ENCODE results near the gene NEK6.

The NEK6 gene

GRCh38 chr9:124373386-124373785 is 115.6 kb downstream of the NEK6 start:
- Histone ChIP-seq H3K27ac (ENCODE audit: low read depth, low read length) (no peak overlapping the region), H3K18ac (ENCODE audit: low read length) (no peak overlapping the region), H3K9me3 (ENCODE audit: insufficient read depth, low read depth, low read length) (no peaks in the 10 kb centered on the region), H3K36me3 (ENCODE audit: control insufficient read depth in 1 of 2, insufficient read depth in 2 of 2, low read length in 2 of 2) (peaks cover 3 to 7% of the 10 kb centered on the region in 2 experiments), H3K79me1 (ENCODE audit: low read length) (no peaks in the 10 kb centered on the region), H3K4ac (ENCODE audit: low read depth, low read length) (no peak overlapping the region), H4K8ac (ENCODE audit: low read depth, low read length) (no peak overlapping the region), H2AK5ac (ENCODE audit: low read length) (no peak overlapping the region), H3K4me1 (ENCODE audit: control insufficient read depth in 1 of 2, insufficient read depth in 2 of 2, low read length in 2 of 2) (peaks cover 3 to 7% of the 10 kb centered on the region in 2 experiments), H3K14ac (ENCODE audit: low read length) (no peak overlapping the region), H3K9ac (ENCODE audit: low read length) (no peak overlapping the region), H2BK5ac (ENCODE audit: low read depth, low read length, poor library complexity) (no peak overlapping the region), H2BK12ac (ENCODE audit: low read length) (no peak overlapping the region), H2BK120ac (ENCODE audit: insufficient read depth, low read length, poor library complexity) (no peak overlapping the region), H3K27me3 (ENCODE audit: insufficient read depth, low read length) (no peaks in the 10 kb centered on the region), H4K91ac (ENCODE audit: low read depth, low read length) (no peak overlapping the region), H3K23ac (ENCODE audit: low read length) (no peak overlapping the region), H3K4me2 (ENCODE audit: low read length) (no peak overlapping the region), H4K12ac (ENCODE audit: low read depth, low read length) (no peak overlapping the region), H3K4me3 (ENCODE audit: low read depth, low read length) (no peak overlapping the region), H3K79me2 (ENCODE audit: control insufficient read depth, insufficient read depth, low read length, poor library complexity) (no peaks in the 10 kb centered on the region), H2AFZ (ENCODE audit: insufficient read depth, low read length, poor library complexity) (no peak overlapping the region)
- no peak for DNase-seq
- no CpG with 5 or more reads among the region's 4 CpGs for WGBS (ENCODE audit: extremely low coverage, insufficient coverage, insufficient read length)

GRCh38 chr9:124373851-124374250 is 116.1 kb downstream of the NEK6 start:
- H4K8ac ChIP-seq (ENCODE audit: low read depth, low read length) = no peak overlapping the region
- H3K9ac ChIP-seq (ENCODE audit: low read length) = no peak overlapping the region
- H3K18ac ChIP-seq (ENCODE audit: low read length) = no peak overlapping the region
- H3K4me1 ChIP-seq (ENCODE audit: control insufficient read depth in 1 of 2, insufficient read depth in 2 of 2, low read length in 2 of 2) = peaks cover 3 to 7% of the 10 kb centered on the region in 2 experiments
- no peak overlapping the region for H2BK120ac ChIP-seq (ENCODE audit: insufficient read depth, low read length, poor library complexity)
- no peaks in the 10 kb centered on the region for H3K9me3 ChIP-seq (ENCODE audit: insufficient read depth, low read depth, low read length)
- no peak for DNase-seq
- H3K14ac ChIP-seq (ENCODE audit: low read length) = no peak overlapping the region
- H4K12ac ChIP-seq (ENCODE audit: low read depth, low read length) = no peak overlapping the region
- WGBS (ENCODE audit: extremely low coverage, insufficient coverage, insufficient read length) = no CpG with 5 or more reads among the region's 1 CpG
- H2BK12ac ChIP-seq (ENCODE audit: low read length) = no peak overlapping the region
- no peaks in the 10 kb centered on the region for H3K27me3 ChIP-seq (ENCODE audit: insufficient read depth, low read length)
- no peak overlapping the region for H3K23ac ChIP-seq (ENCODE audit: low read length)
- no peak overlapping the region for H2BK5ac ChIP-seq (ENCODE audit: low read depth, low read length, poor library complexity)
- H3K4ac ChIP-seq (ENCODE audit: low read depth, low read length) = no peak overlapping the region
- H2AFZ ChIP-seq (ENCODE audit: insufficient read depth, low read length, poor library complexity) = no peak overlapping the region
- no peak overlapping the region for H3K4me3 ChIP-seq (ENCODE audit: low read depth, low read length)
- H3K79me1 ChIP-seq (ENCODE audit: low read length) = no peaks in the 10 kb centered on the region
- no peak overlapping the region for H3K4me2 ChIP-seq (ENCODE audit: low read length)
- H3K36me3 ChIP-seq (ENCODE audit: control insufficient read depth in 1 of 2, insufficient read depth in 2 of 2, low read length in 2 of 2) = peaks cover 3 to 7% of the 10 kb centered on the region in 2 experiments
- no peak overlapping the region for H4K91ac ChIP-seq (ENCODE audit: low read depth, low read length)
- no peak overlapping the region for H2AK5ac ChIP-seq (ENCODE audit: low read length)
- no peaks in the 10 kb centered on the region for H3K79me2 ChIP-seq (ENCODE audit: control insufficient read depth, insufficient read depth, low read length, poor library complexity)
- no peak overlapping the region for H3K27ac ChIP-seq (ENCODE audit: low read depth, low read length)

GRCh38 chr9:124375726-124376125 is 118.0 kb downstream of the NEK6 start:
- Histone ChIP-seq H2BK5ac (ENCODE audit: low read depth, low read length, poor library complexity) (no peak overlapping the region), H2AK5ac (ENCODE audit: low read length) (no peak overlapping the region), H3K27me3 (ENCODE audit: insufficient read depth, low read length) (no peaks in the 10 kb centered on the region), H4K8ac (ENCODE audit: low read depth, low read length) (no peak overlapping the region), H3K4me2 (ENCODE audit: low read length) (no peak overlapping the region), H3K18ac (ENCODE audit: low read length) (no peak overlapping the region), H3K27ac (ENCODE audit: low read depth, low read length) (no peak overlapping the region), H3K4me3 (ENCODE audit: low read depth, low read length) (no peak overlapping the region), H3K36me3 (ENCODE audit: control insufficient read depth in 1 of 2, insufficient read depth in 2 of 2, low read length in 2 of 2) (peaks cover 8 to 18% of the 10 kb centered on the region in 2 experiments), H2BK12ac (ENCODE audit: low read length) (no peak overlapping the region), H2AFZ (ENCODE audit: insufficient read depth, low read length, poor library complexity) (no peak overlapping the region), H3K4ac (ENCODE audit: low read depth, low read length) (no peak overlapping the region), H3K23ac (ENCODE audit: low read length) (no peak overlapping the region), H3K4me1 (ENCODE audit: control insufficient read depth in 1 of 2, insufficient read depth in 2 of 2, low read length in 2 of 2) (no peaks in the 10 kb centered on the region), H3K9ac (ENCODE audit: low read length) (no peak overlapping the region), H3K14ac (ENCODE audit: low read length) (no peak overlapping the region), H4K91ac (ENCODE audit: low read depth, low read length) (no peak overlapping the region), H3K79me2 (ENCODE audit: control insufficient read depth, insufficient read depth, low read length, poor library complexity) (no peaks in the 10 kb centered on the region), H2BK120ac (ENCODE audit: insufficient read depth, low read length, poor library complexity) (no peak overlapping the region), H4K12ac (ENCODE audit: low read depth, low read length) (no peak overlapping the region), H3K79me1 (ENCODE audit: low read length) (no peaks in the 10 kb centered on the region), H3K9me3 (ENCODE audit: insufficient read depth, low read depth, low read length) (no peaks in the 10 kb centered on the region)
- no peak for DNase-seq
- no CpG with 5 or more reads among the region's 9 CpGs for WGBS (ENCODE audit: extremely low coverage, insufficient coverage, insufficient read length)

- Histone ChIP-seq H3K4me3 (ENCODE audit: low read depth, low read length) (no peak overlapping the region), H3K27ac (ENCODE audit: low read depth, low read length) (no peak overlapping the region), H4K91ac (ENCODE audit: low read depth, low read length) (no peak overlapping the region), H3K79me2 (ENCODE audit: control insufficient read depth, insufficient read depth, low read length, poor library complexity) (no peaks in the 10 kb centered on the region), H2AK5ac (ENCODE audit: low read length) (no peak overlapping the region), H2BK120ac (ENCODE audit: insufficient read depth, low read length, poor library complexity) (no peak overlapping the region), H2AFZ (ENCODE audit: insufficient read depth, low read length, poor library complexity) (no peak overlapping the region), H3K4me2 (ENCODE audit: low read length) (no peak overlapping the region), H4K12ac (ENCODE audit: low read depth, low read length) (no peak overlapping the region), H3K79me1 (ENCODE audit: low read length) (no peaks in the 10 kb centered on the region), H3K4me1 (ENCODE audit: control insufficient read depth in 1 of 2, insufficient read depth in 2 of 2, low read length in 2 of 2) (no peaks in the 10 kb centered on the region), H3K9me3 (ENCODE audit: insufficient read depth, low read depth, low read length) (no peaks in the 10 kb centered on the region), H3K14ac (ENCODE audit: low read length) (no peak overlapping the region), H3K36me3 (ENCODE audit: control insufficient read depth in 1 of 2, insufficient read depth in 2 of 2, low read length in 2 of 2) (peaks cover 8 to 18% of the 10 kb centered on the region in 2 experiments), H2BK12ac (ENCODE audit: low read length) (no peak overlapping the region), H3K23ac (ENCODE audit: low read length) (no peak overlapping the region), H3K27me3 (ENCODE audit: insufficient read depth, low read length) (no peaks in the 10 kb centered on the region), H4K8ac (ENCODE audit: low read depth, low read length) (no peak overlapping the region), H3K18ac (ENCODE audit: low read length) (no peak overlapping the region), H3K9ac (ENCODE audit: low read length) (no peak overlapping the region), H3K4ac (ENCODE audit: low read depth, low read length) (no peak overlapping the region), H2BK5ac (ENCODE audit: low read depth, low read length, poor library complexity) (no peak overlapping the region)
- no peak for DNase-seq
- no CpG with 5 or more reads among the region's 1 CpG for WGBS (ENCODE audit: extremely low coverage, insufficient coverage, insufficient read length)
Observed at GRCh38 chr9:124376329-124376728, 118.6 kb downstream of the NEK6 start.

Data from trophoblast cell (in vitro differentiated cells and primary cell).